H9 (cell line): ENCODE data around the gene FOXJ3. TPM values are rescaled to one million over a fixed set of nuclear protein-coding genes. Genes with fewer than 3 reads are reported as not detected.

Experiments used
- DNase-seq: peaks from one replicate; pipeline ENCODE4 v3.0.0-alpha.2; 2017
- H2AFZ ChIP-seq: one replicate; pipeline ENCODE4 v1.6.1; 2013; ENCODE audit warnings: mild to moderate bottlenecking, low read length, control low read depth, moderate library complexity
- H2AK5ac ChIP-seq: 2 replicates; pipeline ENCODE4 v1.6.1; 2013; ENCODE audit warnings: low read length, control low read depth, mixed read lengths; ENCODE audit not compliant: insufficient read length
- H2BK120ac ChIP-seq: one replicate; pipeline ENCODE4 v1.6.1; 2013; ENCODE audit warnings: low read depth, mild to moderate bottlenecking, low read length, control low read depth, inconsistent platforms; ENCODE audit not compliant: poor library complexity, severe bottlenecking
- H2BK12ac ChIP-seq: 2 replicates; pipeline ENCODE4 v1.6.1; 2013; ENCODE audit warnings: low read length, control low read depth, mixed read lengths, low read depth; ENCODE audit not compliant: insufficient read length
- H2BK15ac ChIP-seq: 2 replicates; pipeline ENCODE4 v1.6.1; 2013; ENCODE audit warnings: low read depth, low read length, control low read depth
- H2BK20ac ChIP-seq: one replicate; pipeline ENCODE4 v1.6.1; 2013; ENCODE audit warnings: low read depth, mild to moderate bottlenecking, low read length, control low read depth, inconsistent platforms; ENCODE audit not compliant: poor library complexity, severe bottlenecking
- H2BK5ac ChIP-seq: 2 replicates; pipeline ENCODE4 v1.6.1; 2013; ENCODE audit warnings: low read length, control low read depth, mixed read lengths; ENCODE audit not compliant: insufficient read length
- H3K14ac ChIP-seq: 2 replicates; pipeline ENCODE4 v1.6.1; 2013; ENCODE audit warnings: low read length, control low read depth; ENCODE audit not compliant: insufficient read depth
- H3K18ac ChIP-seq: 2 replicates; pipeline ENCODE4 v1.6.1; 2013; ENCODE audit warnings: low read depth, mild to moderate bottlenecking, mixed read lengths, low read length, control low read depth; ENCODE audit not compliant: insufficient read length
- H3K23ac ChIP-seq: 2 replicates; pipeline ENCODE4 v1.6.1; 2013; ENCODE audit warnings: low read length, control low read depth, mixed read lengths, low read depth; ENCODE audit not compliant: insufficient read length
- H3K23me2 ChIP-seq: 2 replicates; pipeline ENCODE4 v1.6.1; 2013; ENCODE audit warnings: low read depth, mild to moderate bottlenecking, mixed read lengths, low read length, control low read depth; ENCODE audit not compliant: insufficient read length, poor library complexity, severe bottlenecking
- H3K27ac ChIP-seq: 2 replicates; pipeline ENCODE4 v1.5.1; 2013; ENCODE audit warnings: low read length, control low read depth, mixed read lengths, low read depth; ENCODE audit not compliant: insufficient read length
- H3K27me3 ChIP-seq: 2 replicates; pipeline ENCODE4 v1.6.1; 2013; ENCODE audit warnings: low read length, control low read depth, inconsistent platforms; ENCODE audit not compliant: insufficient read depth
- H3K4ac ChIP-seq: 2 replicates; pipeline ENCODE4 v1.6.1; 2013; ENCODE audit warnings: low read depth, mild to moderate bottlenecking, control low read depth, inconsistent platforms, low read length, moderate library complexity
- H3K4me1 ChIP-seq: 2 replicates; pipeline ENCODE4 v1.6.1; 2013; ENCODE audit warnings: low read length, control low read depth, inconsistent platforms; ENCODE audit not compliant: insufficient read depth
- H3K4me2 ChIP-seq: 2 replicates; pipeline ENCODE4 v1.6.1; 2013; ENCODE audit warnings: low read length, control low read depth, mixed read lengths; ENCODE audit not compliant: insufficient read length, insufficient read depth
- H3K56ac ChIP-seq: 2 replicates; pipeline ENCODE4 v1.6.1; 2013; ENCODE audit warnings: low read depth, mild to moderate bottlenecking, mixed read lengths, low read length, control low read depth; ENCODE audit not compliant: insufficient read length
- H3K79me1 ChIP-seq: 2 replicates; pipeline ENCODE4 v1.6.1; 2013; ENCODE audit warnings: low read depth, mild to moderate bottlenecking, moderate library complexity, low read length, control low read depth, inconsistent platforms; ENCODE audit not compliant: insufficient read depth, poor library complexity, severe bottlenecking
- H3K79me2 ChIP-seq: 2 replicates; pipeline ENCODE4 v1.6.1; 2013; ENCODE audit warnings: low read length, control low read depth, inconsistent platforms; ENCODE audit not compliant: insufficient read depth
- H3K9ac ChIP-seq: 2 replicates; pipeline ENCODE4 v1.6.1; 2013; ENCODE audit warnings: low read length, control low read depth, mixed read lengths; ENCODE audit not compliant: insufficient read length; ENCODE audit errors: extremely low read depth
- H3K9me3 ChIP-seq: one replicate; pipeline ENCODE4 v1.6.1; 2013; ENCODE audit warnings: low read depth, low read length, inconsistent platforms; ENCODE audit not compliant: control insufficient read depth
- H3T11ph ChIP-seq: one replicate; pipeline ENCODE4 v1.6.1; 2013; ENCODE audit warnings: mild to moderate bottlenecking, low read length, control low read depth, inconsistent platforms
- H4K20me1 ChIP-seq: one replicate; pipeline ENCODE4 v1.6.1; 2013; ENCODE audit not compliant: control insufficient read depth, insufficient read length, insufficient read depth
- H4K5ac ChIP-seq: 2 replicates; pipeline ENCODE4 v1.6.1; 2013; ENCODE audit warnings: low read depth, mild to moderate bottlenecking, mixed read lengths, low read length, control low read depth; ENCODE audit not compliant: insufficient read length
- H4K8ac ChIP-seq: replicated peaks from 2 replicates; pipeline ENCODE4 v1.6.1; 2013; ENCODE audit warnings: low read length, control low read depth, mixed read lengths, low read depth; ENCODE audit not compliant: insufficient read length
- H4K91ac ChIP-seq: 2 replicates; pipeline ENCODE4 v1.6.1; 2013; ENCODE audit warnings: low read depth, mild to moderate bottlenecking, moderate library complexity, mixed read lengths, low read length, control low read depth; ENCODE audit not compliant: insufficient read length
- H3K27ac Mint-ChIP-seq, 3 experiments: 2 replicates in 2 of 3; 3 replicates in 1 of 3; pipeline ENCODE4 v1.8.0; 2020 to 2021; ENCODE audit warnings: mixed read lengths in 3 of 3, mild to moderate bottlenecking in 1 of 3, moderate library complexity in 1 of 3
- H3K27me3 Mint-ChIP-seq: 2 replicates; pipeline ENCODE4 v1.8.0; 2021; ENCODE audit warnings: low read depth, mild to moderate bottlenecking, moderate library complexity, mixed read lengths
- H3K36me3 Mint-ChIP-seq, 3 experiments: 2 replicates in 2 of 3; 3 replicates in 1 of 3; pipeline ENCODE4 v1.8.0; 2020 to 2021; ENCODE audit warnings: low read depth in 3 of 3, mixed read lengths in 3 of 3; ENCODE audit not compliant: insufficient read depth in 1 of 3
- H3K4me1 Mint-ChIP-seq, 2 experiments: 2 replicates each; pipeline ENCODE4 v1.8.0; 2020; ENCODE audit warnings: mixed read lengths in 2 of 2
- H3K4me3 Mint-ChIP-seq, 2 experiments: 2 replicates in 1 of 2; 3 replicates in 1 of 2; pipeline ENCODE4 v1.8.0; 2020 to 2021; ENCODE audit warnings: mild to moderate bottlenecking in 2 of 2, mixed read lengths in 2 of 2, moderate library complexity in 1 of 2
- H3K9me3 Mint-ChIP-seq, 2 experiments: 2 replicates in 1 of 2; 3 replicates in 1 of 2; pipeline ENCODE4 v1.8.0; 2020; ENCODE audit warnings: mild to moderate bottlenecking in 2 of 2, mixed read lengths in 2 of 2, moderate library complexity in 1 of 2
- WGBS: extraction: QIAGEN DNeasy Blood & Tissue Kit; methylation state at CpG from one replicate; pipeline ENCODE4 v1.1.7; 2013; ENCODE audit warnings: missing lambda C conversion rate, low lambda C conversion rate, mixed read lengths; ENCODE audit not compliant: insufficient read length; ENCODE audit errors: extremely low coverage; 5-methylcytosine and 5-hydroxymethylcytosine counted together
- total RNA-seq: library from RNA; stranded (reverse); gene quantifications from 2 replicates; pipeline ENCODE4 v1.2.1, GENCODE V29; 2021
- TF ChIP-seq, protein P1 (sequence below): fragments of 200-600 bp; sonication (generic); conservative IDR thresholded peaks from 3 replicates; pipeline ENCODE4 v1.8.0; 2021; ENCODE audit warnings: antibody characterized with exemption, mild to moderate bottlenecking

Gene FOXJ3
- total RNA-seq, 1 experiment from 2014 or later: 49.9 TPM

DNA sequence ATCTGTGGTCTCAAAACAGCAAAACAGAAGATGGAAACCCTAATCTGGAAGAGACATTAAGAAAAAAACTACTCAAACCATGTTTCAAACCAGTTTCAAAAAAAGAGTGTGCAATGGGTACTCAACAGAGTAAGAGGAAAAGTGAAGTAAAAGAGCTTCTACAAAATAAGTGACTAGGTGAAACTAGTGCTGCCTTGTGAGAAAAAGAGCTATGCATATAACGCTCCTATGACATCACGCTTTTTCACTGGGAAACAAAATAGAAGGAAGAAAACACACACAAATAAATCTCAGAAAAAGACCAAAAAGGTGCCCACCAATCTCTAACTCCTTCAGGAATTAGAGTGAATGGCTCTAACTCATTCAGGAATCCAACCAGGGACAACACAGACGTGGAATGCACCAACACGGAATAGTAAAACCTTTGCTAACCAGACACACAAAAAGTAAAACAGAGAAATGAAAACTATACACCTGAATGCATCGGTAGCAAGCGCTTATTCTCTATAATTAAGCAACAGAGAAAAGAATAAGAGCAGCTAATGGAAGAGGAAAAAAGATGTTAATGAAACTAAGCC is 1.3 kb downstream of the FOXJ3 start:
- TF ChIP-seq, protein P1, sequence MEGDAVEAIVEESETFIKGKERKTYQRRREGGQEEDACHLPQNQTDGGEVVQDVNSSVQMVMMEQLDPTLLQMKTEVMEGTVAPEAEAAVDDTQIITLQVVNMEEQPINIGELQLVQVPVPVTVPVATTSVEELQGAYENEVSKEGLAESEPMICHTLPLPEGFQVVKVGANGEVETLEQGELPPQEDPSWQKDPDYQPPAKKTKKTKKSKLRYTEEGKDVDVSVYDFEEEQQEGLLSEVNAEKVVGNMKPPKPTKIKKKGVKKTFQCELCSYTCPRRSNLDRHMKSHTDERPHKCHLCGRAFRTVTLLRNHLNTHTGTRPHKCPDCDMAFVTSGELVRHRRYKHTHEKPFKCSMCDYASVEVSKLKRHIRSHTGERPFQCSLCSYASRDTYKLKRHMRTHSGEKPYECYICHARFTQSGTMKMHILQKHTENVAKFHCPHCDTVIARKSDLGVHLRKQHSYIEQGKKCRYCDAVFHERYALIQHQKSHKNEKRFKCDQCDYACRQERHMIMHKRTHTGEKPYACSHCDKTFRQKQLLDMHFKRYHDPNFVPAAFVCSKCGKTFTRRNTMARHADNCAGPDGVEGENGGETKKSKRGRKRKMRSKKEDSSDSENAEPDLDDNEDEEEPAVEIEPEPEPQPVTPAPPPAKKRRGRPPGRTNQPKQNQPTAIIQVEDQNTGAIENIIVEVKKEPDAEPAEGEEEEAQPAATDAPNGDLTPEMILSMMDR: no peak
- H3K4me3 Mint-ChIP-seq: peak overlapping the region; percentile 76 to 94
- Histone ChIP-seq H2BK15ac (no peak overlapping the region), H4K20me1 (no peaks in the 10 kb centered on the region), H3T11ph (no peak overlapping the region), H3K4me1 (no peaks in the 10 kb centered on the region), H3K9me3 (no peaks in the 10 kb centered on the region), H3K23me2 (peaks cover 12% of the 10 kb centered on the region), H3K27ac (no peak overlapping the region), H3K4ac (no peak overlapping the region), H2BK120ac (no peak overlapping the region), H2BK5ac (no peak overlapping the region), H3K23ac (no peak overlapping the region), H2AK5ac (no peak overlapping the region), H3K79me1 (no peaks in the 10 kb centered on the region), H3K27me3 (no peaks in the 10 kb centered on the region), H2BK20ac (no peak overlapping the region), H2BK12ac (no peak overlapping the region), H3K79me2 (peaks cover 45% of the 10 kb centered on the region; the same call in 1 of the 2 replicates), H4K91ac (no peak overlapping the region), H3K18ac (no peak overlapping the region), H4K5ac (no peak overlapping the region), H2AFZ (no peak overlapping the region), H3K4me2 (peak overlapping the region; percentile 91), H3K56ac (no peak overlapping the region), H3K14ac (no peak overlapping the region), H3K9ac (peak overlapping the region; percentile 68), H4K8ac (no peak overlapping the region)
- WGBS: no CpG with 5 or more reads among the region's 6 CpGs
- peaks cover 33 to 44% of the 10 kb centered on the region in 2 experiments for H3K4me1 Mint-ChIP-seq
- no peak for DNase-seq
- peaks cover 5% of the 10 kb centered on the region for H3K27me3 Mint-ChIP-seq
- no peaks in the 10 kb centered on the region for H3K36me3 Mint-ChIP-seq
- no peaks in the 10 kb centered on the region for H3K9me3 Mint-ChIP-seq
- H3K27ac Mint-ChIP-seq: peak overlapping the region; percentile 42 to 96 (median 85)
